ENCODE data around the gene PRKCD.

GRCh38 chr3:53159156-53160060, 1.6 kb upstream of the PRKCD start:
- TF ChIP-seq CTCF (IDR thresholded peaks at IDR 0.05) (peak in 3 of 6 experiments; percentile 27 to 56 (median 36)), POLR2A (IDR thresholded peaks at IDR 0.05) (peak in 1 of 2 donors; percentile 57)

All from Peyer's patch (tissue), 4 donors.